H9 (cell line): Measurements from ENCODE around the gene GMPS. TPM values are rescaled to one million over a fixed set of nuclear protein-coding genes. Genes with fewer than 3 reads are reported as not detected.

Experiments
- DNase-seq: peaks from one replicate; pipeline ENCODE4 v3.0.0-alpha.2; 2017
- H2AFZ ChIP-seq: one replicate; pipeline ENCODE4 v1.6.1; 2013; ENCODE audit warnings: mild to moderate bottlenecking, low read length, control low read depth, moderate library complexity
- H2AK5ac ChIP-seq: 2 replicates; pipeline ENCODE4 v1.6.1; 2013; ENCODE audit warnings: low read length, control low read depth, mixed read lengths; ENCODE audit not compliant: insufficient read length
- H2BK120ac ChIP-seq: one replicate; pipeline ENCODE4 v1.6.1; 2013; ENCODE audit warnings: low read depth, mild to moderate bottlenecking, low read length, control low read depth, inconsistent platforms; ENCODE audit not compliant: poor library complexity, severe bottlenecking
- H2BK12ac ChIP-seq: 2 replicates; pipeline ENCODE4 v1.6.1; 2013; ENCODE audit warnings: low read length, control low read depth, mixed read lengths, low read depth; ENCODE audit not compliant: insufficient read length
- H2BK15ac ChIP-seq: 2 replicates; pipeline ENCODE4 v1.6.1; 2013; ENCODE audit warnings: low read depth, low read length, control low read depth
- H2BK20ac ChIP-seq: one replicate; pipeline ENCODE4 v1.6.1; 2013; ENCODE audit warnings: low read depth, mild to moderate bottlenecking, low read length, control low read depth, inconsistent platforms; ENCODE audit not compliant: poor library complexity, severe bottlenecking
- H2BK5ac ChIP-seq: 2 replicates; pipeline ENCODE4 v1.6.1; 2013; ENCODE audit warnings: low read length, control low read depth, mixed read lengths; ENCODE audit not compliant: insufficient read length
- H3K14ac ChIP-seq: 2 replicates; pipeline ENCODE4 v1.6.1; 2013; ENCODE audit warnings: low read length, control low read depth; ENCODE audit not compliant: insufficient read depth
- H3K18ac ChIP-seq: 2 replicates; pipeline ENCODE4 v1.6.1; 2013; ENCODE audit warnings: low read depth, mild to moderate bottlenecking, mixed read lengths, low read length, control low read depth; ENCODE audit not compliant: insufficient read length
- H3K23ac ChIP-seq: 2 replicates; pipeline ENCODE4 v1.6.1; 2013; ENCODE audit warnings: low read length, control low read depth, mixed read lengths, low read depth; ENCODE audit not compliant: insufficient read length
- H3K23me2 ChIP-seq: 2 replicates; pipeline ENCODE4 v1.6.1; 2013; ENCODE audit warnings: low read depth, mild to moderate bottlenecking, mixed read lengths, low read length, control low read depth; ENCODE audit not compliant: insufficient read length, poor library complexity, severe bottlenecking
- H3K27ac ChIP-seq: 2 replicates; pipeline ENCODE4 v1.5.1; 2013; ENCODE audit warnings: low read length, control low read depth, mixed read lengths, low read depth; ENCODE audit not compliant: insufficient read length
- H3K27me3 ChIP-seq: 2 replicates; pipeline ENCODE4 v1.6.1; 2013; ENCODE audit warnings: low read length, control low read depth, inconsistent platforms; ENCODE audit not compliant: insufficient read depth
- H3K4ac ChIP-seq: 2 replicates; pipeline ENCODE4 v1.6.1; 2013; ENCODE audit warnings: low read depth, mild to moderate bottlenecking, control low read depth, inconsistent platforms, low read length, moderate library complexity
- H3K4me1 ChIP-seq: 2 replicates; pipeline ENCODE4 v1.6.1; 2013; ENCODE audit warnings: low read length, control low read depth, inconsistent platforms; ENCODE audit not compliant: insufficient read depth
- H3K4me2 ChIP-seq: 2 replicates; pipeline ENCODE4 v1.6.1; 2013; ENCODE audit warnings: low read length, control low read depth, mixed read lengths; ENCODE audit not compliant: insufficient read length, insufficient read depth
- H3K56ac ChIP-seq: 2 replicates; pipeline ENCODE4 v1.6.1; 2013; ENCODE audit warnings: low read depth, mild to moderate bottlenecking, mixed read lengths, low read length, control low read depth; ENCODE audit not compliant: insufficient read length
- H3K79me1 ChIP-seq: 2 replicates; pipeline ENCODE4 v1.6.1; 2013; ENCODE audit warnings: low read depth, mild to moderate bottlenecking, moderate library complexity, low read length, control low read depth, inconsistent platforms; ENCODE audit not compliant: insufficient read depth, poor library complexity, severe bottlenecking
- H3K79me2 ChIP-seq: 2 replicates; pipeline ENCODE4 v1.6.1; 2013; ENCODE audit warnings: low read length, control low read depth, inconsistent platforms; ENCODE audit not compliant: insufficient read depth
- H3K9ac ChIP-seq: 2 replicates; pipeline ENCODE4 v1.6.1; 2013; ENCODE audit warnings: low read length, control low read depth, mixed read lengths; ENCODE audit not compliant: insufficient read length; ENCODE audit errors: extremely low read depth
- H3K9me3 ChIP-seq: one replicate; pipeline ENCODE4 v1.6.1; 2013; ENCODE audit warnings: low read depth, low read length, inconsistent platforms; ENCODE audit not compliant: control insufficient read depth
- H3T11ph ChIP-seq: one replicate; pipeline ENCODE4 v1.6.1; 2013; ENCODE audit warnings: mild to moderate bottlenecking, low read length, control low read depth, inconsistent platforms
- H4K20me1 ChIP-seq: one replicate; pipeline ENCODE4 v1.6.1; 2013; ENCODE audit not compliant: control insufficient read depth, insufficient read length, insufficient read depth
- H4K5ac ChIP-seq: 2 replicates; pipeline ENCODE4 v1.6.1; 2013; ENCODE audit warnings: low read depth, mild to moderate bottlenecking, mixed read lengths, low read length, control low read depth; ENCODE audit not compliant: insufficient read length
- H4K8ac ChIP-seq: replicated peaks from 2 replicates; pipeline ENCODE4 v1.6.1; 2013; ENCODE audit warnings: low read length, control low read depth, mixed read lengths, low read depth; ENCODE audit not compliant: insufficient read length
- H4K91ac ChIP-seq: 2 replicates; pipeline ENCODE4 v1.6.1; 2013; ENCODE audit warnings: low read depth, mild to moderate bottlenecking, moderate library complexity, mixed read lengths, low read length, control low read depth; ENCODE audit not compliant: insufficient read length
- H3K27ac Mint-ChIP-seq, 3 experiments: 2 replicates in 2 of 3; 3 replicates in 1 of 3; pipeline ENCODE4 v1.8.0; 2020 to 2021; ENCODE audit warnings: mixed read lengths in 3 of 3, mild to moderate bottlenecking in 1 of 3, moderate library complexity in 1 of 3
- H3K27me3 Mint-ChIP-seq: 2 replicates; pipeline ENCODE4 v1.8.0; 2021; ENCODE audit warnings: low read depth, mild to moderate bottlenecking, moderate library complexity, mixed read lengths
- H3K36me3 Mint-ChIP-seq, 3 experiments: 2 replicates in 2 of 3; 3 replicates in 1 of 3; pipeline ENCODE4 v1.8.0; 2020 to 2021; ENCODE audit warnings: low read depth in 3 of 3, mixed read lengths in 3 of 3; ENCODE audit not compliant: insufficient read depth in 1 of 3
- H3K4me1 Mint-ChIP-seq, 2 experiments: 2 replicates each; pipeline ENCODE4 v1.8.0; 2020; ENCODE audit warnings: mixed read lengths in 2 of 2
- H3K4me3 Mint-ChIP-seq, 2 experiments: 2 replicates in 1 of 2; 3 replicates in 1 of 2; pipeline ENCODE4 v1.8.0; 2020 to 2021; ENCODE audit warnings: mild to moderate bottlenecking in 2 of 2, mixed read lengths in 2 of 2, moderate library complexity in 1 of 2
- H3K9me3 Mint-ChIP-seq, 2 experiments: 2 replicates in 1 of 2; 3 replicates in 1 of 2; pipeline ENCODE4 v1.8.0; 2020; ENCODE audit warnings: mild to moderate bottlenecking in 2 of 2, mixed read lengths in 2 of 2, moderate library complexity in 1 of 2
- WGBS: extraction: QIAGEN DNeasy Blood & Tissue Kit; methylation state at CpG from one replicate; pipeline ENCODE4 v1.1.7; 2013; ENCODE audit warnings: missing lambda C conversion rate, low lambda C conversion rate, mixed read lengths; ENCODE audit not compliant: insufficient read length; ENCODE audit errors: extremely low coverage; 5-methylcytosine and 5-hydroxymethylcytosine counted together
- total RNA-seq: library from RNA; stranded (reverse); gene quantifications from 2 replicates; pipeline ENCODE4 v1.2.1, GENCODE V29; 2021
- TF ChIP-seq, protein P1 (sequence below): fragments of 200-600 bp; sonication (generic); conservative IDR thresholded peaks from 3 replicates; pipeline ENCODE4 v1.8.0; 2021; ENCODE audit warnings: antibody characterized with exemption, mild to moderate bottlenecking

Gene GMPS
- total RNA-seq, 1 experiment from 2014 or later = 142 TPM

DNA sequence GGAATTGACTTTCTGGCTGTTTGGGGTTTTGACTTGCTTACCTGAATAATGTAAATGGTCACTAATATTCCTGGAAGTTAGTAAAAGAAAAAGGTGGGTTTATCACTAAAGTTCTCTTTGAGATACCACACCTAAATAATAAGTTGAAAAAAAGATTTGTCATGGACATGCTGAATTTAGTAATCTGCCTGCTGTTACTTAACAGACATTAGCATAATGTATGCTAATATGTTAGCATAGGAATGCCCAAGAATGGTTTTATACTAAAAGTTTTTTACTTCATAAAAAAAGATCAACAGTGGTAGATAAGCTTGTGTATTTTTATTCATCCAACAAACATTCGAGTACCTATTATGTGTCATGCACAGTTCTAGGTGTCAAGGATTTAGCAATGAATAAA is 36.5 kb downstream of the GMPS start:
- no peak overlapping the region for H3K23ac ChIP-seq

More for the DNA sequence above, 36.5 kb downstream of the GMPS start:
- no peak overlapping the region for H3K56ac ChIP-seq
- no peak overlapping the region for H4K8ac ChIP-seq
- no peaks in the 10 kb centered on the region for H3K23me2 ChIP-seq
- H3K27ac ChIP-seq = no peak overlapping the region
- H2BK12ac ChIP-seq = no peak overlapping the region
- no peak overlapping the region for H2BK20ac ChIP-seq
- no peaks in the 10 kb centered on the region for H3K4me1 ChIP-seq
- Mint-ChIP-seq H3K9me3 (no peaks in the 10 kb centered on the region), H3K36me3 (peaks cover 26 to 72% (median 58%) of the 10 kb centered on the region in 3 experiments; a peak in 6 of 7 replicates), H3K27ac (no peak overlapping the region), H3K27me3 (no peaks in the 10 kb centered on the region), H3K4me1 (no peaks in the 10 kb centered on the region), H3K4me3 (no peak overlapping the region)
- no peak overlapping the region for H2BK5ac ChIP-seq
- no peak overlapping the region for H4K91ac ChIP-seq
- no peak overlapping the region for H2BK15ac ChIP-seq
- H3K14ac ChIP-seq = no peak overlapping the region
- H4K20me1 ChIP-seq = no peaks in the 10 kb centered on the region
- no peak overlapping the region for H2AK5ac ChIP-seq
- H3K79me2 ChIP-seq = no peaks in the 10 kb centered on the region
- no peak overlapping the region for H4K5ac ChIP-seq
- TF ChIP-seq, protein P1, sequence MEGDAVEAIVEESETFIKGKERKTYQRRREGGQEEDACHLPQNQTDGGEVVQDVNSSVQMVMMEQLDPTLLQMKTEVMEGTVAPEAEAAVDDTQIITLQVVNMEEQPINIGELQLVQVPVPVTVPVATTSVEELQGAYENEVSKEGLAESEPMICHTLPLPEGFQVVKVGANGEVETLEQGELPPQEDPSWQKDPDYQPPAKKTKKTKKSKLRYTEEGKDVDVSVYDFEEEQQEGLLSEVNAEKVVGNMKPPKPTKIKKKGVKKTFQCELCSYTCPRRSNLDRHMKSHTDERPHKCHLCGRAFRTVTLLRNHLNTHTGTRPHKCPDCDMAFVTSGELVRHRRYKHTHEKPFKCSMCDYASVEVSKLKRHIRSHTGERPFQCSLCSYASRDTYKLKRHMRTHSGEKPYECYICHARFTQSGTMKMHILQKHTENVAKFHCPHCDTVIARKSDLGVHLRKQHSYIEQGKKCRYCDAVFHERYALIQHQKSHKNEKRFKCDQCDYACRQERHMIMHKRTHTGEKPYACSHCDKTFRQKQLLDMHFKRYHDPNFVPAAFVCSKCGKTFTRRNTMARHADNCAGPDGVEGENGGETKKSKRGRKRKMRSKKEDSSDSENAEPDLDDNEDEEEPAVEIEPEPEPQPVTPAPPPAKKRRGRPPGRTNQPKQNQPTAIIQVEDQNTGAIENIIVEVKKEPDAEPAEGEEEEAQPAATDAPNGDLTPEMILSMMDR = no peak
- no peak overlapping the region for H2AFZ ChIP-seq
- H3K9me3 ChIP-seq = no peaks in the 10 kb centered on the region
- H3K4ac ChIP-seq = no peak overlapping the region
- no peak overlapping the region for H3T11ph ChIP-seq
- peaks cover 3% of the 10 kb centered on the region for H3K79me1 ChIP-seq
- no peak for DNase-seq
- WGBS = no CpG with 5 or more reads among the region's 1 CpG
- H3K27me3 ChIP-seq = no peaks in the 10 kb centered on the region
- H3K9ac ChIP-seq = no peak overlapping the region
- H2BK120ac ChIP-seq = no peak overlapping the region
- H3K18ac ChIP-seq = no peak overlapping the region
- H3K4me2 ChIP-seq = no peak overlapping the region
